Vagina (tissue), 2 donors: Measurements from ENCODE around the gene CD69.

Experiments
- POLR2A ChIP-seq, 2 donors: fragments of 450-650 bp; IDR thresholded peaks; one replicate each; pipeline ENCODE4 v1.6.1; 2017; ENCODE audit warnings: antibody characterized with exemption in 2 of 2, mild to moderate bottlenecking in 2 of 2, moderate library complexity in 2 of 2
- TF ChIP-seq, protein P1 (sequence below), 3 experiments: fragments of 450-650 bp in 2 of 3; fragments of 200-600 bp in 1 of 3; sonication (generic) in 1 of 3; IDR thresholded peaks; one replicate each; pipeline ENCODE4 v1.5.1; 2017 to 2019; ENCODE audit warnings: antibody characterized with exemption in 3 of 3, mild to moderate bottlenecking in 2 of 3, moderate library complexity in 2 of 3

DNA sequence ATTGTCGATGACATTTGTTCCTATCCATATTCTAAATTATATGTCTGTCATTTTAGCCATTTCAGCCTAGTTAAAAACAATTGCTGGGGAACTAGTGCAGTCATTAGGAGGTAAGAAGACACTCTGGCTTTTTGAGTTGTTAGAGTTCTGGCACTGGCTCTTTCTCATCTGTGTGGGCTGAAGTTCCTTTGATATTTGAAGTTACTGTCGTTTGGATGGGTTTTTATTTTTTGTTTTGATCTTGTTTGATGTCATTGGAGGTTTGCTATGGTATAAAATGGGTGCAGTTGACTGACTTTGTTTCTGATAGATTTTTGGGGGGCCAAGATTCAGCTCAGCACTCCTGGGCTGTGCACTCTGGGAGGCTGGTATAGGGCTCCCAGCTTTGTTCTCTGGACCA, 20.7 kb upstream of the CD69 start:
- TF ChIP-seq, protein P1, sequence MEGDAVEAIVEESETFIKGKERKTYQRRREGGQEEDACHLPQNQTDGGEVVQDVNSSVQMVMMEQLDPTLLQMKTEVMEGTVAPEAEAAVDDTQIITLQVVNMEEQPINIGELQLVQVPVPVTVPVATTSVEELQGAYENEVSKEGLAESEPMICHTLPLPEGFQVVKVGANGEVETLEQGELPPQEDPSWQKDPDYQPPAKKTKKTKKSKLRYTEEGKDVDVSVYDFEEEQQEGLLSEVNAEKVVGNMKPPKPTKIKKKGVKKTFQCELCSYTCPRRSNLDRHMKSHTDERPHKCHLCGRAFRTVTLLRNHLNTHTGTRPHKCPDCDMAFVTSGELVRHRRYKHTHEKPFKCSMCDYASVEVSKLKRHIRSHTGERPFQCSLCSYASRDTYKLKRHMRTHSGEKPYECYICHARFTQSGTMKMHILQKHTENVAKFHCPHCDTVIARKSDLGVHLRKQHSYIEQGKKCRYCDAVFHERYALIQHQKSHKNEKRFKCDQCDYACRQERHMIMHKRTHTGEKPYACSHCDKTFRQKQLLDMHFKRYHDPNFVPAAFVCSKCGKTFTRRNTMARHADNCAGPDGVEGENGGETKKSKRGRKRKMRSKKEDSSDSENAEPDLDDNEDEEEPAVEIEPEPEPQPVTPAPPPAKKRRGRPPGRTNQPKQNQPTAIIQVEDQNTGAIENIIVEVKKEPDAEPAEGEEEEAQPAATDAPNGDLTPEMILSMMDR (IDR thresholded peaks at IDR 0.05), result no peak
- no peak for TF ChIP-seq POLR2A (IDR thresholded peaks at IDR 0.05)
